Stimulated activated effector memory CD8-positive, alpha-beta T cell treated with anti-CD3 and anti-CD28 coated beads, Interleukin-12 subunit alpha, Interleukin-12 subunit beta, amount 100 ng/mL, for 72 hours (primary cell): Measurements from ENCODE around the gene CC2D2A.

Experiments
- ATAC-seq: fragments of 150-1000 bp; cut with Tn5 transposase; 2 replicates; pipeline ENCODE4 v1.10.0; 2021
- DNase-seq, 2 donors: peaks; one replicate each; pipeline ENCODE4 v3.0.0; 2021 to 2022; ENCODE audit warnings: low spot score in 2 of 2
- H3K27ac Mint-ChIP-seq: one replicate; pipeline ENCODE4 v1.8.0; 2022; ENCODE audit warnings: mild to moderate bottlenecking, mixed read lengths
- H3K36me3 Mint-ChIP-seq: one replicate; pipeline ENCODE4 v1.8.0; 2022; ENCODE audit warnings: mild to moderate bottlenecking, mixed read lengths
- H3K4me1 Mint-ChIP-seq: one replicate; pipeline ENCODE4 v1.8.0; 2022; ENCODE audit warnings: mixed read lengths
- H3K4me3 Mint-ChIP-seq: one replicate; pipeline ENCODE4 v1.8.0; 2022; ENCODE audit warnings: mild to moderate bottlenecking, mixed read lengths
- H3K9me3 Mint-ChIP-seq: one replicate; pipeline ENCODE4 v1.8.0; 2022; ENCODE audit warnings: mixed read lengths

The CC2D2A gene

DNA sequence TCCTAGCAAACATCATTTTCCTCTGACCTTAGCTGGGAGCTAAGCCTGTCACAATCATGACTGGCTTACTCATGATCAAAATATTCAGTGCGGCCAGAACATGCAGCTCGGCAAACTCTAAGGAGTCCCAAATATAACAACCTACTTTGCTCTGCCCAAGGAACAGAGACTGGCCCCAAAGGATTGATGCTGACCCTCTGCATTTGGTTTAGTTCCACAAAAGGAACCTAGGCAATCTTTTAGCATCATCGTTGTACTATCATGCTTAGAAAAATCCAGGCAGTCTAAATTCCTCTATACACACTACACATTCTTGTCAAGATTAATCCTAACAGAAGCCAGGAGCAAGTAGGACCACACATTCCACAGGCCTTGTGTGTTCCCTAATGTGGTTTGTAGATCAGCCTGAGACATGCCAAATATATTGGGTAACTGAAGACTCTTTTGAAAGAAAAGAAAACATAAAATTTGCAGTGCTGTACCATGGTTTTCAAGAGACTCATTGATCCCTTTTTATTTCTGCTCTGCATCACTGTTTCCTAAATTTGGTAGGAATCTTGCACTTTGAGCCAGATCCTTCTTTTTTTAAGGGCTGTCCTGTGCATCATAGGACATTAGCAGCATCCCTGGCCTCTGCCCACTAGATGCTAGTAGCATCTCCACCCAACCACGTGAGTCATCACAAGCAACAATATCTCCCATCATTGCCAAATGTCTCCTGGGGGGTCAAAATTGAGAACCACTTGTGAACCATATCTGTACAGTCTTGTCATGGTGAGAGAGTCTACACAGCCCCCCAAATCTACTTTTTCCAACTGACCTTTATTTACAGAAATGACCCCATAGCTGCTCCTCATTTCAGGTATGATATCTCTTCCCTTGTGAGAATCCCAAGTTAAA lies 17.6 kb upstream of the CC2D2A start:
- Mint-ChIP-seq H3K36me3 (no peaks in the 10 kb centered on the region), H3K27ac (no peak overlapping the region), H3K9me3 (no peaks in the 10 kb centered on the region), H3K4me1 (no peaks in the 10 kb centered on the region), H3K4me3 (no peak overlapping the region)
- ATAC-seq (no peak), DNase-seq (no peak)

DNA sequence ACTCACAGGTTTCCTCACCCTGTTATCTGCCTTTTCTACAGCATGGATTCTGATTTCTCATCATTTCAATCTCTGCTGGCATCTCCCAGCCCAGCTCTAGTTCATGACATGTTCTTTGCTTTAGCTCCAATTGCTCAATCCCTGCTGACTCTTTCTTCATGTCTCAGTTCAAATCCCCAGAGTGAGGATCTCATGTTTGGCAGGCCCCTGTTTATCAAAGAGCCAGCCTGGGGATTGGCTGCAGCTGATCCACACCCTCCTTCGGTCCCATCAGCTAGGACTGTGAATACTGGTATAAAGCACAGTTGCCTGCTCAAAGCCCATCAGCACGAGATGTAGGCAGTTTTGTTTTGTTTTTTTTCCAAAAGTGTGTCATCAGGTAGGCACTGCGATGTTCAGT lies 14.4 kb upstream of the CC2D2A start:
- Mint-ChIP-seq H3K27ac (no peak overlapping the region), H3K4me1 (no peaks in the 10 kb centered on the region), H3K9me3 (no peaks in the 10 kb centered on the region), H3K36me3 (no peaks in the 10 kb centered on the region), H3K4me3 (no peak overlapping the region)
- ATAC-seq = no peak
- no peak for DNase-seq

DNA sequence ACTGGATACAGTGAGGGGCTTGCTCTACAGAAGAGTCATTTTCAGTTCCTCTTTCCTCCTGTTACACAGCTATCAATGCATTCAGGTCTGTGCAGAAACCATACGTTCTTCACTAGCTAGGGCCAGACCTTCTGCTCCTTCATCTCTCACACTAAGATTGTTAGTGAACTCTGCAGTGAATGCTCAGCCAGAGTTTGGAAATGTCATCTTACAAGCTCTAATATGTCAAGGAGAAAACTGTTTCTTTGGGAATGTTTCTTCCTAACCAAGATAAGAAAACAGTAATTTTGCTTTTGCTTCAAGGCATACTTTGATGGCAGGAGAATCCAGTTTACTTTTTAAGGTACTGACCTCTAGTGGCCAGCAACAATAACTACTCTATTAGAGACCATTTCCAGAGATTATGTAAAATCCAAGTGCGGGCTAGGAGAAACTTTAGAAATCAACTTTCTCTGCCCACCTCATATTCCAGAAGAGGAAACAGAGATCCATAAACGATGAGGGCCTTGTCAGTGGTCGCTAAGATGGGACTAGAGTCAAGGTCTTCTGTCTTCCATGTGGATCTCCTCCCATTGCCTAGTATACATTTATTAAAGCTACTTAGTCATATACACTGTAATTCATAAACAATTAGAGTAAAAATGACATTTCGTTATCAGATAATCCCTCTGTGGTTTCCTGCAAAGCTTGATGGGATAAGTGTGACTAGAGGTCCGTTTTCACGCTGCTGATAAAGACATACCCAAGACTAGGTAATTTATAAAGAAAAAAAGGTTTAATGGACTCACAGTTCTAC lies 12.1 kb upstream of the CC2D2A start:
- Mint-ChIP-seq H3K4me1 (no peaks in the 10 kb centered on the region), H3K36me3 (no peaks in the 10 kb centered on the region), H3K27ac (no peak overlapping the region), H3K9me3 (no peaks in the 10 kb centered on the region), H3K4me3 (no peak overlapping the region)
- DNase-seq = no peak
- ATAC-seq = peak; percentile 54

DNA sequence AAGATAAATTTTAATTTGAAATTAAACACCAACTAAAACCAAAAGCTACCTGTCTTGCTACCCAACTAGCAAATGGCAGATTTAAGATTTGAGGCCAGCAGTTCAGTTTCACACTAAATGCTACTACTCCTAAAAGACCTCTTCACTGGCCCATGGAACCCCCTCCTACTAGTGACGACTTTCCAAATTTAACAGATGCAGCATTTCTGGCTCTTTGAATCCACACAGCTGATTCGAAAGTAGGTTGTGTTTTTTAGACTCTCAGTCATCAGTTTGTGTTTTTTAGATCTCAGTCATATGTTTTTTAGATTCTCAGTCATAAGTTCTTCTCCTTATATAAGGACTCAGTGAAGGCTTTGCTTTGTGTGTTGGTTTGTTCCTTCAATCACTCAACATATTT lies 11.1 kb upstream of the CC2D2A start:
- no peak for DNase-seq
- H3K27ac Mint-ChIP-seq = no peak overlapping the region
- no peaks in the 10 kb centered on the region for H3K36me3 Mint-ChIP-seq

DNA sequence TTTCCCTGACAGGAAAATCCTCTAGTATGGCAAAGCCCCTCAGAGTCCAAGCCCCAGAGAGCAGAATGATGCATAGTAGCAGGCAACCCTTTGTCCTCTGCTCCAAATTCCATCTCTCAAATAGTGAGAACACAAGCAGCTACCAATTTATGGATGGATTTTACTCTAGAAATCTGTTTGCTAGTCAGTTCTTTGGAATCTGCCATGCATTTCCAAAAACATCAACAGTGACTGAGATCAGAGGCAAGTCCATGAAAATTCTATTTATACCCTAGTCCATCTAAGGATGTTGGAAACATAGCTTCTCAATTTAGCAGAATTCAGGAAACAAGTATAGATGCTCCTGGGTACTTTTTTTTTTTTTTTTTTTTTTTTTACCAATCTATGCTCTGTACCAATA lies 10.0 kb upstream of the CC2D2A start:
- no peak overlapping the region for H3K4me3 Mint-ChIP-seq
- ATAC-seq (no peak), DNase-seq (no peak)
- no peaks in the 10 kb centered on the region for H3K4me1 Mint-ChIP-seq
- no peak overlapping the region for H3K27ac Mint-ChIP-seq
- H3K9me3 Mint-ChIP-seq = no peaks in the 10 kb centered on the region
- H3K36me3 Mint-ChIP-seq = no peaks in the 10 kb centered on the region

More for the DNA sequence above, 11.1 kb upstream of the CC2D2A start:
- Mint-ChIP-seq H3K9me3 (no peaks in the 10 kb centered on the region), H3K4me3 (no peak overlapping the region), H3K4me1 (no peaks in the 10 kb centered on the region)
- ATAC-seq = no peak

DNA sequence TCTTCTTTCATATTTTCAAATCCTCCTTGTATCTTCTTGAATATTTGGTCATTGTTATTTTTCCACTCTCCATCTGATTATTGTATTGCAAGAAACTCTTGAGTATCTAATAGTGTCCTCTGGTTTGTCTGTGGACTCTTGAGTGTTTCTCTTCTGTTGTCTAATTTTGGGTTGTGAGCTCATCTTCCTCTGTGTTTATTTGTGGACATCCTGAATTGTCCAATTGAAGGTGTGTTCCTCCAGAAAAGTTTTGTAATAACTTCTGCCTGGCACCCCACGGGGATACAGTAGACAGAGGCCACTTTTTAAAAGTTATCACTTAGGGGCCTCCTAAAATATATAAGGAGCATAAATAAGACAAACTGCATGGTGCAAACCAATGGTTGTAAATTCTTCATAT lies 3.1 kb upstream of the CC2D2A start:
- no peak overlapping the region for H3K27ac Mint-ChIP-seq
- H3K36me3 Mint-ChIP-seq = no peaks in the 10 kb centered on the region
- no peaks in the 10 kb centered on the region for H3K9me3 Mint-ChIP-seq
- DNase-seq (no peak), ATAC-seq (no peak)
- peaks cover 7% of the 10 kb centered on the region for H3K4me1 Mint-ChIP-seq
- H3K4me3 Mint-ChIP-seq = no peak overlapping the region

DNA sequence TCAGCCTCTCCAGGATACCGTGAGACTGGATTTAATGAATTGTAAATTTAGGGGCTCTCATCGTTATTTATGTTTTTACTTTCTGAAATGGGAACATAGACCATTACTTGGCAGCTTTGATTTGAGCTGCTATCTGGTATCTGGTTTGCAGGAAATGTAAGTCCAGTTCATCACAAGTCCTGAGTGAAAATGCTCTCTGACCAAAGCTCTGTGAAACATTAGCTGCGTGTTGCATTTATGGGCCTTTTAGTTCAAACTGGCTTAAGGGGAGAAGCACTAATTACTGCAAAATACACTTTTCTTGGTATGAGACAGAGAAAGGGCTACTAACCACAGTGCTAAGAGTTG lies 420 bp downstream of the CC2D2A start:
- ATAC-seq = no peak
- H3K9me3 Mint-ChIP-seq = no peaks in the 10 kb centered on the region
- no peak for DNase-seq
- no peak overlapping the region for H3K27ac Mint-ChIP-seq
- H3K4me3 Mint-ChIP-seq = peak overlapping the region; percentile 41
- no peaks in the 10 kb centered on the region for H3K36me3 Mint-ChIP-seq
- H3K4me1 Mint-ChIP-seq = peaks cover 7% of the 10 kb centered on the region

DNA sequence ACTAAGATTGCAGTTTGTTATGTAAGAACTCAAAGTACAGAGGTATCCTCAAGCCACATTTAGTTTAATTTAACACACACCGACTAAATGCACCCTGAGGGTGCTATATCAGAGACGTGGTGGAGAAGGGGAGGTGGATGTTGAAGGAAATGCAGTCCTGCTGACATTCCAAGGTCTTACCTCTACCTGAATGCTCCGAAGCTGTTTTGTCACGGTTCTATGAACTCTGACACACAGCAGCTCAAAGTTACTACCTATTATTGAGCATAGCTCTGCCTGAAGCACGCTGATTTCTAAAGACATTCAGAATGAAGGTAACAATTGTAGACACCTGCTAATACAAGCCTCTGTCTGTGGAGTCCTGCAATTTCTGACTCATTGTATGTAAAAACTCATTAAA lies 6.7 kb downstream of the CC2D2A start:
- Mint-ChIP-seq H3K27ac (no peak overlapping the region), H3K9me3 (no peaks in the 10 kb centered on the region), H3K36me3 (no peaks in the 10 kb centered on the region), H3K4me1 (no peaks in the 10 kb centered on the region), H3K4me3 (no peak overlapping the region)
- ATAC-seq (no peak), DNase-seq (no peak)

DNA sequence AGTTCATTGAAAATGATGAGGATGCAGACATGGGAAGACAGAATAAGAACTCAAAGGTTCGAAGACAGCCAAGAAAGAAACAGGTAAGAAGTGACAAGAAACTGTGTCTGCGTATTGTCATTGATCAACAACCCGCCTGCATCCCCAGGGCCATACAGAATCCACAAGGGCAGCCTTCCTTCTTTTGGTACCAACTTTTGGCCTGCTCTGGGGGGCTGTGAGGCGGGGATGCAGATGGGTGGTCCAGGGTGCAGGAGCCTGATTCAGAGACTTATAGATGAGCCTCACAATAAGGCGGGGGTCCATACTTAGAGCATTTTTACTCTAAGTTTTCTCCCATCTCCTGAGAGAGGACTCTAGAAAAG lies 9.0 kb downstream of the CC2D2A start:
- H3K4me3 Mint-ChIP-seq = no peak overlapping the region
- no peak overlapping the region for H3K27ac Mint-ChIP-seq
- no peaks in the 10 kb centered on the region for H3K9me3 Mint-ChIP-seq
- H3K36me3 Mint-ChIP-seq = no peaks in the 10 kb centered on the region
- no peaks in the 10 kb centered on the region for H3K4me1 Mint-ChIP-seq
- ATAC-seq (no peak), DNase-seq (no peak)

DNA sequence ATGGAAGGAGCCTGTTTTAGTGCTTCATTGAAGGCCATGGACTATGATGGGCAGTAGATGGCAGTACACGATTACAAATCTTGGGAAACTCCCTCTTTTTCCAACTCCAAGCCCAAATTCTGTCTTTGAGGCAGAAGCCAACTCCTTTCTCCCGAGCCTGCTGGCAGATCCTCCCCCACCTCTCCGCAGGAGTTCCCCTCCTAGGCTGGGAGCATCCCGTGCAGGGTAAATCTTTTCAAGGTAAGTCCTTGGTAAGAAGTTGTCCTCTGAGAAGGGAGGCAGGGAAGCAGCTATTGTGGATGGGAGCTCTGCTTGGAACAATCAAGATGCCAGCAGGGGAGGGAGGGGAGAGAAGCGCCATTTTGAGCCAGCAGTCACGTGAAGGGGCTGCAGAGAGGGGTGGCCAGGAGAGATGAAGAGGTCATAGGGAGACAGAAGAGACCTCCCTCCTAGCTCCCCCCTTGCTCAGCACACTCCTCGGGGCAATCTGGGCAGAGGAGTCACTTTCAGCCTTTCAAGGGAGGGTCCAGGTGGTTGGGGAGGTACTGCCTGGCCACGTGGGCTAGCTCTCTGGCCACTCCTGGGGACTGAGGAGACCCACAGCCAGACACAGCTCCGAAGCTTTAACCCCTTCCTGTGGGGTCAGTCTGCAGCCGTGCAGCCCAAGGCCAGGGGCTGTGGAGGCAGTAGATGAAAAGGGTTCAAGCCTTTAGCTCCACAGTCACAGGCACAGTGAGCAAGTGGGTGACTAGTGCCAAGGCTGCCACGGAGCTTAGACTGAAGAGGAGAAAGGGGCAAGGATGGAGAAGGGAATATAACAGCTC lies 9.6 kb downstream of the CC2D2A start:
- DNase-seq = no peak
- H3K27ac Mint-ChIP-seq = no peak overlapping the region

DNA sequence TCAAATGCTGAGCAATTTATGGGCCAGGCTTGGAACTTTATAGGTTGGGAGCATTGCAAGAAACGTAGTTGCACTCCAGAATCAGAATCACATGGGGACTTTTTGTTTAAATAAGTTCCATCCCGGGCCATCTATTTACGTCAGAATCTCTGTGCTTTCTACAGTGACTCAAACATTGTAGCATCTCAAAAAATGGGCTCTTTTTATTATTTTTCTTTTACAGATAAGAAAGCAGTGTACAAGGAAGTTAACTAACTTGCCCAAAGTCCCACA lies 10.2 kb downstream of the CC2D2A start:
- H3K9me3 Mint-ChIP-seq = peaks cover 6% of the 10 kb centered on the region
- H3K4me3 Mint-ChIP-seq = no peak overlapping the region
- ATAC-seq (no peak), DNase-seq (no peak)
- H3K4me1 Mint-ChIP-seq = no peaks in the 10 kb centered on the region
- H3K36me3 Mint-ChIP-seq = no peaks in the 10 kb centered on the region
- H3K27ac Mint-ChIP-seq = no peak overlapping the region

More for the DNA sequence above, 9.6 kb downstream of the CC2D2A start:
- no peak overlapping the region for H3K4me3 Mint-ChIP-seq
- peaks cover 4% of the 10 kb centered on the region for H3K9me3 Mint-ChIP-seq
- H3K4me1 Mint-ChIP-seq = no peaks in the 10 kb centered on the region
- no peak for ATAC-seq
- H3K36me3 Mint-ChIP-seq = no peaks in the 10 kb centered on the region

DNA sequence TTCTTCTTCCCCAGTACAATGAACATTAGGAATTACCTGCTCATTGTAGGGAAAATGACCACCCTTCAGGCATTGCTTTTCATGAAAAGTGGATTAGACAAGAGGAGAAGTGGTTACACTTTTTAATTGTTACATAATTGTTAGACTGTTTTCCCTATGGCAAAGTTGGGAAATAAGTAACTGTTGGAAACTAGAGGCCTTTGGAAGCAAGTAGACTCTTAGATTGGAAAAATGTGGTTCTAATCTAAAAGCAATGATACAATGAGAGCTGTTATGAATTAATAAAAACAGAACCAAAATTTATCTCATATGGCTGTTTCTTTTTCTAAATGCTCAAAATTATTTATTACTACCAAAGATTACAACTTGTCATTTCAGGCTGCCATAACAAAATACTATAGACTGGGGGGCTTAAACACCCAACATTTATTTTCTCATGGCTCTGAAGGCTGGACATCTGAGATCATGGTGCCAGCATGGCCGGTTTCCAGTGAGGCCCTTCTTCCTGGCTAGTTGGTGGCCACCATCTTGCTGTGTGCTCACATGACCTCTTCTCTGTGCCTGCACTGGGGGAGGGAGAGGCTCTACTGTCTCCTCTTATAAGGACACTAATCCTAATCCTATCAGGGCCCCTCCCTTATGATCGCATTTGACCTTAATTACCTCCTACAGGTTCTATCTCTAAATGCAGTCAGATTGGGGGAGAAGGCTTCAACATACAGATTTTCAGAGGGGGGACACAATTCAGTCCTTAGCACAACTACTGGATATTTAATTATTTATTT lies 12.5 kb downstream of the CC2D2A start:
- ATAC-seq (no peak), DNase-seq (no peak)
- no peak overlapping the region for H3K4me3 Mint-ChIP-seq
- H3K27ac Mint-ChIP-seq = no peak overlapping the region
- H3K9me3 Mint-ChIP-seq = peaks cover 11% of the 10 kb centered on the region
- H3K36me3 Mint-ChIP-seq = no peaks in the 10 kb centered on the region
- no peaks in the 10 kb centered on the region for H3K4me1 Mint-ChIP-seq

DNA sequence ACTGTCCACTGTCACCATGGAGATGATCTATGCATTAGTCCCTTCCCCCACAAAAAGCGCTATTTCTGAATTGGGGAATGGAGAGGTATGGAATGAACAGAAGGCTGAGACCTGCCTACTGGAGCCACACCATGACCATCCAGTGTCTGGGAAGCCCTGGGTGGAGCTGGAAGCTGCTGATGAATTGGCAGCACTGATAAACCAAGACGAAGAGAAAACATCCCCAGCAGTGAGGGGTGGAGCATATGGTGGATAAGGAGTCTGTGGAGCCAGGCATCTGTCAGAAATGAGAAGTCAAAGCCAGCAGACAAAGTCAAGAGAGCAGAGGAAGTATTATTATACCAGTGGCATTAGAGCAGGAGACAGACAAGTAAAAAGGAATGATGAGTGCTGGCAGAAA lies 13.2 kb downstream of the CC2D2A start:
- ATAC-seq = no peak
- no peaks in the 10 kb centered on the region for H3K4me1 Mint-ChIP-seq
- no peak overlapping the region for H3K27ac Mint-ChIP-seq
- peaks cover 15% of the 10 kb centered on the region for H3K9me3 Mint-ChIP-seq
- no peak overlapping the region for H3K4me3 Mint-ChIP-seq
- DNase-seq = no peak
- no peaks in the 10 kb centered on the region for H3K36me3 Mint-ChIP-seq

DNA sequence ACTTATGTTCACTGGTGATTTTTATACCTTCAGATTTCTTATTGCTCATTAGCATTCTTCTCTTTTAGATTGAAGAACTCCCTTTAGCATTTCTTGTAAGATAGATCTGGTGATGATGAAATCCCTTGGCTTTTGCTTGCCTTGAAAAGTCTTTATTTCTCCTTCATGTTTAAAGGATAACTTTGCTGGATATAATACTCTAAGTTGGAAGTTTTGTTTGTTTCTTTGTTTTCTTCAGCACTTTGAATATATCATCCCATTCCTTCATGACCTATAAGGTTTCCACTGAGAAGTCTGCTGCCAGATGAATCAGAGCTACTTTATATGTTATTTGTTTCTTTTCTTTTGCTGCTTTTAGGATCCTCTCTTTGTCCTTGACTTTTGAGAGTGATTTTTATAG lies 18.5 kb downstream of the CC2D2A start:
- ATAC-seq (no peak), DNase-seq (no peak)
- Mint-ChIP-seq H3K36me3 (no peaks in the 10 kb centered on the region), H3K4me3 (no peak overlapping the region), H3K4me1 (no peaks in the 10 kb centered on the region), H3K27ac (no peak overlapping the region), H3K9me3 (peaks cover 28% of the 10 kb centered on the region)
